Activated T-cell treated with anti-CD3 and anti-CD28 coated beads, Interleukin-2, amount 50 U/mL, for 24 hours (primary cell): Measurements from ENCODE around the gene PRDM12.
A peak's percentile ranks its signal among the peaks of the same experiment; 100 is the strongest.

Experiments used
- DNase-seq: peaks from one replicate; pipeline ENCODE4 v3.0.0-alpha.2; 2020
- H3K27ac Mint-ChIP-seq: 2 replicates; pipeline ENCODE4 v1.8.0; 2020; ENCODE audit warnings: mild to moderate bottlenecking, mixed read lengths
- H3K27me3 Mint-ChIP-seq: 2 replicates; pipeline ENCODE4 v1.8.0; 2020; ENCODE audit warnings: mixed read lengths
- H3K36me3 Mint-ChIP-seq: 2 replicates; pipeline ENCODE4 v1.8.0; 2020; ENCODE audit warnings: low read depth, mixed read lengths
- H3K4me1 Mint-ChIP-seq: 2 replicates; pipeline ENCODE4 v1.8.0; 2020; ENCODE audit warnings: low read depth, mixed read lengths
- H3K4me3 Mint-ChIP-seq: 2 replicates; pipeline ENCODE4 v1.8.0; 2020; ENCODE audit warnings: mild to moderate bottlenecking, moderate library complexity, mixed read lengths
- H3K9me3 Mint-ChIP-seq: 2 replicates; pipeline ENCODE4 v1.8.0; 2020; ENCODE audit warnings: mixed read lengths

Gene PRDM12

GRCh38 chr9:130703501-130703900 lies 39.1 kb downstream of the PRDM12 start:
- no peak for DNase-seq
- no peaks in the 10 kb centered on the region for H3K27me3 Mint-ChIP-seq
- no peaks in the 10 kb centered on the region for H3K9me3 Mint-ChIP-seq
- no peak overlapping the region for H3K27ac Mint-ChIP-seq
- no peak overlapping the region for H3K4me3 Mint-ChIP-seq
- peaks cover 18% of the 10 kb centered on the region for H3K4me1 Mint-ChIP-seq
- H3K36me3 Mint-ChIP-seq = peaks cover 81% of the 10 kb centered on the region

GRCh38 chr9:130707225-130707976 lies 43.0 kb downstream of the PRDM12 start:
- no peak overlapping the region for H3K4me3 Mint-ChIP-seq
- peaks cover 6% of the 10 kb centered on the region for H3K4me1 Mint-ChIP-seq
- peak; percentile 68 for DNase-seq
- no peaks in the 10 kb centered on the region for H3K9me3 Mint-ChIP-seq
- no peaks in the 10 kb centered on the region for H3K27me3 Mint-ChIP-seq
- peak overlapping the region; percentile 62 for H3K27ac Mint-ChIP-seq
- peaks cover 53% of the 10 kb centered on the region for H3K36me3 Mint-ChIP-seq

GRCh38 chr9:130710822-130711352 lies 46.5 kb downstream of the PRDM12 start:
- no peak for DNase-seq
- Mint-ChIP-seq H3K9me3 (no peaks in the 10 kb centered on the region), H3K36me3 (peaks cover 29% of the 10 kb centered on the region), H3K27ac (no peak overlapping the region), H3K27me3 (no peaks in the 10 kb centered on the region), H3K4me3 (no peak overlapping the region), H3K4me1 (peaks cover 31% of the 10 kb centered on the region)

- Mint-ChIP-seq H3K27ac (peak overlapping the region; percentile 8), H3K4me1 (peaks cover 34% of the 10 kb centered on the region), H3K36me3 (peaks cover 25% of the 10 kb centered on the region), H3K27me3 (no peaks in the 10 kb centered on the region), H3K4me3 (no peak overlapping the region), H3K9me3 (no peaks in the 10 kb centered on the region)
- DNase-seq = no peak
Observed at GRCh38 chr9:130711469-130711868, 47.1 kb downstream of the PRDM12 start.

GRCh38 chr9:130712564-130713285 lies 48.3 kb downstream of the PRDM12 start:
- Mint-ChIP-seq H3K4me3 (peak overlapping the region; percentile 91), H3K4me1 (peaks cover 38% of the 10 kb centered on the region), H3K27me3 (no peaks in the 10 kb centered on the region), H3K27ac (peak overlapping the region; percentile 95), H3K9me3 (no peaks in the 10 kb centered on the region), H3K36me3 (peaks cover 17% of the 10 kb centered on the region)
- peak; percentile 96 for DNase-seq

GRCh38 chr9:130713286-130713960 lies 49.0 kb downstream of the PRDM12 start:
- peaks cover 38% of the 10 kb centered on the region for H3K4me1 Mint-ChIP-seq
- DNase-seq = peak; percentile 41
- peak overlapping the region; percentile 91 for H3K4me3 Mint-ChIP-seq
- peak overlapping the region; percentile 95 for H3K27ac Mint-ChIP-seq
- no peaks in the 10 kb centered on the region for H3K27me3 Mint-ChIP-seq
- no peaks in the 10 kb centered on the region for H3K9me3 Mint-ChIP-seq
- H3K36me3 Mint-ChIP-seq = peaks cover 17% of the 10 kb centered on the region

GRCh38 chr9:130714586-130715110 lies 50.3 kb downstream of the PRDM12 start:
- Mint-ChIP-seq H3K4me3 (peak overlapping the region; percentile 91), H3K4me1 (peaks cover 43% of the 10 kb centered on the region), H3K27me3 (no peaks in the 10 kb centered on the region), H3K27ac (no peak overlapping the region), H3K36me3 (peaks cover 15% of the 10 kb centered on the region), H3K9me3 (no peaks in the 10 kb centered on the region)
- no peak for DNase-seq

- H3K4me1 Mint-ChIP-seq = peaks cover 45% of the 10 kb centered on the region
- H3K4me3 Mint-ChIP-seq = peak overlapping the region; percentile 91
- peaks cover 15% of the 10 kb centered on the region for H3K36me3 Mint-ChIP-seq
- H3K27me3 Mint-ChIP-seq = no peaks in the 10 kb centered on the region
- no peak overlapping the region for H3K27ac Mint-ChIP-seq
- no peaks in the 10 kb centered on the region for H3K9me3 Mint-ChIP-seq
- DNase-seq = no peak
Observed at GRCh38 chr9:130715270-130715669, 50.9 kb downstream of the PRDM12 start.

GRCh38 chr9:130718562-130718961 lies 54.2 kb downstream of the PRDM12 start:
- no peak for DNase-seq
- Mint-ChIP-seq H3K4me3 (no peak overlapping the region), H3K9me3 (no peaks in the 10 kb centered on the region), H3K36me3 (peaks cover 14% of the 10 kb centered on the region), H3K27me3 (no peaks in the 10 kb centered on the region), H3K27ac (no peak overlapping the region), H3K4me1 (peaks cover 55% of the 10 kb centered on the region)

- no peak for DNase-seq
- Mint-ChIP-seq H3K27ac (no peak overlapping the region), H3K36me3 (peaks cover 9% of the 10 kb centered on the region), H3K9me3 (no peaks in the 10 kb centered on the region), H3K27me3 (no peaks in the 10 kb centered on the region), H3K4me3 (no peak overlapping the region), H3K4me1 (peaks cover 35% of the 10 kb centered on the region)
Observed at GRCh38 chr9:130720762-130721161, 56.4 kb downstream of the PRDM12 start.

- peaks cover 33% of the 10 kb centered on the region for H3K4me1 Mint-ChIP-seq
- no peaks in the 10 kb centered on the region for H3K9me3 Mint-ChIP-seq
- peak overlapping the region; percentile 48 for H3K27ac Mint-ChIP-seq
- no peak for DNase-seq
- peaks cover 3% of the 10 kb centered on the region for H3K36me3 Mint-ChIP-seq
- H3K27me3 Mint-ChIP-seq = no peaks in the 10 kb centered on the region
- H3K4me3 Mint-ChIP-seq = no peak overlapping the region
Observed at GRCh38 chr9:130728721-130729120, 64.3 kb downstream of the PRDM12 start.

GRCh38 chr9:130729145-130729544 lies 64.8 kb downstream of the PRDM12 start:
- peak overlapping the region; percentile 48 for H3K27ac Mint-ChIP-seq
- no peak overlapping the region for H3K4me3 Mint-ChIP-seq
- H3K4me1 Mint-ChIP-seq = peaks cover 35% of the 10 kb centered on the region
- no peaks in the 10 kb centered on the region for H3K9me3 Mint-ChIP-seq
- H3K27me3 Mint-ChIP-seq = no peaks in the 10 kb centered on the region
- DNase-seq = no peak
- peaks cover 3% of the 10 kb centered on the region for H3K36me3 Mint-ChIP-seq

GRCh38 chr9:130731355-130731754 lies 67.0 kb downstream of the PRDM12 start:
- H3K36me3 Mint-ChIP-seq = peaks cover 3% of the 10 kb centered on the region
- DNase-seq = no peak
- no peak overlapping the region for H3K27ac Mint-ChIP-seq
- H3K27me3 Mint-ChIP-seq = no peaks in the 10 kb centered on the region
- peaks cover 31% of the 10 kb centered on the region for H3K4me1 Mint-ChIP-seq
- H3K9me3 Mint-ChIP-seq = no peaks in the 10 kb centered on the region
- H3K4me3 Mint-ChIP-seq = no peak overlapping the region

GRCh38 chr9:130732136-130732535 lies 67.7 kb downstream of the PRDM12 start:
- no peak for DNase-seq
- H3K27ac Mint-ChIP-seq = no peak overlapping the region
- H3K4me1 Mint-ChIP-seq = peaks cover 29% of the 10 kb centered on the region

More at GRCh38 chr9:130732136-130732535, 67.7 kb downstream of the PRDM12 start:
- no peaks in the 10 kb centered on the region for H3K27me3 Mint-ChIP-seq
- peaks cover 3% of the 10 kb centered on the region for H3K36me3 Mint-ChIP-seq
- no peak overlapping the region for H3K4me3 Mint-ChIP-seq
- H3K9me3 Mint-ChIP-seq = no peaks in the 10 kb centered on the region
